ENCODE data around the gene FAM180A.

DNA sequence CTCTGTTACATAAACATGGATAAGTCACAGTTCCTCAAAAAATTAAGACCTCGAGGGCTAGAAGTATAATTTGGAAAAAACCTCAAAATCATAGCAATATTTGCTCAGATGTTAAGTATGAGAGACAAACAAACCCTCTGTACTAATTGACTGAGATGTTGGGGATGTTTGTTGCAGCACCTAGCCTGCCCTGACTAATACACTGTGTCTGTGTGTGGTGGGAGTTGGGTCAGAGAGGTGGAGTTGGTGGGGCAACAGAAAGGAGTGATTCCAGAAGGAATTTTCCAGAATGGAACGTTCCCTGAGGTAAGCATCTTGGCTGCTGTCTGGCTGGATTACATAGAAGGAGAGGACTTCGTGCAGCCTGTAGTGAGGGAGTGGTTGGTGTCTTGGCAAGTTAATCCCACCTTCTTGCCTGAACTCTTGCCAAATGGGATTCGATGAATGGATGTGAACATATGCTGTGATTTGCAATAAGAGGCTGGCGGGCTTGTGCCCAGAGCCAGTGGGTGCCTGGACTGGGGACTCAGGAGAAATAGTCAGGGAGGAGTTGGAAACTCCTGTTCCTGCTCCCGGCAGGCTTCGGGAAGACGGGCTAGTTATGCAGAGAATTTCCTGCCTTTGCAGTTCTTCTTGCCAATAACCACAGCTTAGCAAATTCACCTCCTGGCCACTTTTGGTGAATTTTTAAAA, 9.3 kb upstream of the FAM180A start:
- TF ChIP-seq, protein P1, sequence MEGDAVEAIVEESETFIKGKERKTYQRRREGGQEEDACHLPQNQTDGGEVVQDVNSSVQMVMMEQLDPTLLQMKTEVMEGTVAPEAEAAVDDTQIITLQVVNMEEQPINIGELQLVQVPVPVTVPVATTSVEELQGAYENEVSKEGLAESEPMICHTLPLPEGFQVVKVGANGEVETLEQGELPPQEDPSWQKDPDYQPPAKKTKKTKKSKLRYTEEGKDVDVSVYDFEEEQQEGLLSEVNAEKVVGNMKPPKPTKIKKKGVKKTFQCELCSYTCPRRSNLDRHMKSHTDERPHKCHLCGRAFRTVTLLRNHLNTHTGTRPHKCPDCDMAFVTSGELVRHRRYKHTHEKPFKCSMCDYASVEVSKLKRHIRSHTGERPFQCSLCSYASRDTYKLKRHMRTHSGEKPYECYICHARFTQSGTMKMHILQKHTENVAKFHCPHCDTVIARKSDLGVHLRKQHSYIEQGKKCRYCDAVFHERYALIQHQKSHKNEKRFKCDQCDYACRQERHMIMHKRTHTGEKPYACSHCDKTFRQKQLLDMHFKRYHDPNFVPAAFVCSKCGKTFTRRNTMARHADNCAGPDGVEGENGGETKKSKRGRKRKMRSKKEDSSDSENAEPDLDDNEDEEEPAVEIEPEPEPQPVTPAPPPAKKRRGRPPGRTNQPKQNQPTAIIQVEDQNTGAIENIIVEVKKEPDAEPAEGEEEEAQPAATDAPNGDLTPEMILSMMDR (IDR thresholded peaks at IDR 0.05; ENCODE audit: low read depth, low read length) = no peak
- TF ChIP-seq POLR2A (IDR thresholded peaks at IDR 0.05; ENCODE audit: extremely low read depth, insufficient read length) = no peak
- no peak for TF ChIP-seq MAX (IDR thresholded peaks at IDR 0.05; ENCODE audit: low read depth, low read length)
